HepG2 (cell line): Measurements from ENCODE around the gene NKAIN4.

Source experiments
- CREB1 ChIP-seq, 2 experiments: fragments of 450-650 bp in 1 of 2; IDR thresholded peaks; 2 replicates each; pipeline ENCODE4 v1.6.1; 2016 to 2017; ENCODE audit warnings: control low read depth in 1 of 2, mild to moderate bottlenecking in 1 of 2, missing compliant biosample characterization in 1 of 2, missing genetic modification characterization in 1 of 2
- MED8 ChIP-seq: sonication (generic); formaldehyde crosslinking; IDR thresholded peaks from 2 replicates; pipeline ENCODE4 v1.8.1; 2023; ENCODE audit warnings: mild to moderate bottlenecking, missing genetic modification reagents; ENCODE audit not compliant: insufficient replicate concordance
- POLR2A ChIP-seq, 2 experiments: IDR thresholded peaks; 2 replicates each; pipeline ENCODE4 v1.6.1; 2011; ENCODE audit warnings: low read depth in 2 of 2, low read length in 2 of 2, mild to moderate bottlenecking in 1 of 2, moderate library complexity in 1 of 2; ENCODE audit not compliant: insufficient read depth in 1 of 2
- POLR2AphosphoS5 ChIP-seq: IDR thresholded peaks from 2 replicates; pipeline ENCODE4 v1.6.1; 2012; ENCODE audit warnings: low read depth, low read length
- RXRA ChIP-seq: sonication (generic); formaldehyde crosslinking; IDR thresholded peaks from 2 replicates; pipeline ENCODE4 v1.5.1; 2020; ENCODE audit warnings: missing genetic modification reagents
- SP2 ChIP-seq: sonication (generic); formaldehyde crosslinking; IDR thresholded peaks from 2 replicates; pipeline ENCODE4 v1.5.1; 2020; ENCODE audit warnings: mild to moderate bottlenecking, missing genetic modification reagents
- U2AF1 ChIP-seq: fragments of 200-400 bp; formaldehyde crosslinking; optimal IDR thresholded peaks from 2 replicates; pipeline ENCODE3; 2017; ENCODE audit warnings: mild to moderate bottlenecking, low read depth, low read length
- ZNF138 ChIP-seq: sonication (generic); formaldehyde crosslinking; IDR thresholded peaks from 2 replicates; pipeline ENCODE4 v1.5.0; 2020; ENCODE audit warnings: mild to moderate bottlenecking, low read depth, missing genetic modification reagents
- ZNF432 ChIP-seq: sonication (generic); formaldehyde crosslinking; IDR thresholded peaks from 2 replicates; pipeline ENCODE4 v1.5.0; 2020; ENCODE audit warnings: missing genetic modification reagents, mild to moderate bottlenecking, borderline replicate concordance
- TF ChIP-seq, protein P1 (sequence below): sonication (generic); formaldehyde crosslinking; IDR thresholded peaks from 2 replicates; pipeline ENCODE4 v1.5.0; 2020; ENCODE audit warnings: mild to moderate bottlenecking, missing genetic modification reagents, moderate library complexity

DNA sequence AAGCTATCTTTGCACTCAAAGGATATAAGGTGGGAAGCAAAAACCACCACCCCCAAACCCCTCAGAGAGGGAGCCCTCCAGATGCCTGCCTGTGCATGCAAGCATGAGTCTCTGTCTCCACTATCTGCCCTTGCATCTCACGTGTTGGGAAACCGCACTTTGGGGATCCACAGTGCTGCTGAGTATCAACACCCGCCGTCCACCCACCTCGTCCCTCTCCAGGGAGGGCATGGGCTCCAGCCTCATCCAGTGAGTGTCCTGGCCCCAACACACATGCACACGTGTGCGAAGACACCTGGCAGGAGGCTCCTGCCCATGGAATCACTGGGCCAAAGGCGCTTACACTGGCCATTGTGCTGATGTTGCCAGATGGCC, 34.8 kb downstream of the NKAIN4 start:
- TF ChIP-seq ZNF138 (CRISPR knock-in tag) (no peak), CREB1 (IDR thresholded peaks at IDR 0.05) (no peak), CREB1 (CRISPR knock-in tag; IDR thresholded peaks at IDR 0.05) (no peak), MED8 (CRISPR knock-in tag) (no peak), U2AF1 (no peak), POLR2A (IDR thresholded peaks at IDR 0.05; ENCODE audit: insufficient read depth in 1 of 2, low read depth in 2 of 2, low read length in 2 of 2) (no peak), RXRA (CRISPR knock-in tag) (no peak), POLR2AphosphoS5 (no peak), SP2 (no peak), ZNF432 (CRISPR knock-in tag) (no peak)
- TF ChIP-seq, protein P1, sequence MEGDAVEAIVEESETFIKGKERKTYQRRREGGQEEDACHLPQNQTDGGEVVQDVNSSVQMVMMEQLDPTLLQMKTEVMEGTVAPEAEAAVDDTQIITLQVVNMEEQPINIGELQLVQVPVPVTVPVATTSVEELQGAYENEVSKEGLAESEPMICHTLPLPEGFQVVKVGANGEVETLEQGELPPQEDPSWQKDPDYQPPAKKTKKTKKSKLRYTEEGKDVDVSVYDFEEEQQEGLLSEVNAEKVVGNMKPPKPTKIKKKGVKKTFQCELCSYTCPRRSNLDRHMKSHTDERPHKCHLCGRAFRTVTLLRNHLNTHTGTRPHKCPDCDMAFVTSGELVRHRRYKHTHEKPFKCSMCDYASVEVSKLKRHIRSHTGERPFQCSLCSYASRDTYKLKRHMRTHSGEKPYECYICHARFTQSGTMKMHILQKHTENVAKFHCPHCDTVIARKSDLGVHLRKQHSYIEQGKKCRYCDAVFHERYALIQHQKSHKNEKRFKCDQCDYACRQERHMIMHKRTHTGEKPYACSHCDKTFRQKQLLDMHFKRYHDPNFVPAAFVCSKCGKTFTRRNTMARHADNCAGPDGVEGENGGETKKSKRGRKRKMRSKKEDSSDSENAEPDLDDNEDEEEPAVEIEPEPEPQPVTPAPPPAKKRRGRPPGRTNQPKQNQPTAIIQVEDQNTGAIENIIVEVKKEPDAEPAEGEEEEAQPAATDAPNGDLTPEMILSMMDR (CRISPR knock-in tag), result no peak
